Endothelial cell of umbilical vein (primary cell): ENCODE results near the gene CDKN1A.

Experiments
- EZH2 ChIP-seq: IDR thresholded peaks from 2 replicates; pipeline ENCODE4 v1.6.1; 2012; ENCODE audit warnings: borderline replicate concordance, low read depth, mild to moderate bottlenecking, moderate library complexity, low read length, inconsistent platforms; ENCODE audit not compliant: severe bottlenecking
- GATA2 ChIP-seq: IDR thresholded peaks from 2 replicates; pipeline ENCODE4 v1.7.0; 2011; ENCODE audit warnings: low read depth, mild to moderate bottlenecking, moderate library complexity, mixed read lengths, low read length; ENCODE audit not compliant: insufficient read length, insufficient read depth
- POLR2A ChIP-seq: IDR thresholded peaks from 2 replicates; pipeline ENCODE4 v1.6.1; 2012; ENCODE audit warnings: low read depth, mild to moderate bottlenecking, control low read depth, low read length
- TF ChIP-seq, protein P1 (sequence below), 2 donors: IDR thresholded peaks; 1 replicate in 1 of 2; 2 replicates in 1 of 2; pipeline ENCODE4 v1.5.1; 2011; ENCODE audit warnings: low read length in 2 of 2, mild to moderate bottlenecking in 2 of 2, moderate library complexity in 2 of 2, control low read depth in 1 of 2, inconsistent platforms in 1 of 2, low read depth in 1 of 2; ENCODE audit not compliant: insufficient read depth in 1 of 2; ENCODE audit errors: extremely low read depth in 1 of 2

DNA sequence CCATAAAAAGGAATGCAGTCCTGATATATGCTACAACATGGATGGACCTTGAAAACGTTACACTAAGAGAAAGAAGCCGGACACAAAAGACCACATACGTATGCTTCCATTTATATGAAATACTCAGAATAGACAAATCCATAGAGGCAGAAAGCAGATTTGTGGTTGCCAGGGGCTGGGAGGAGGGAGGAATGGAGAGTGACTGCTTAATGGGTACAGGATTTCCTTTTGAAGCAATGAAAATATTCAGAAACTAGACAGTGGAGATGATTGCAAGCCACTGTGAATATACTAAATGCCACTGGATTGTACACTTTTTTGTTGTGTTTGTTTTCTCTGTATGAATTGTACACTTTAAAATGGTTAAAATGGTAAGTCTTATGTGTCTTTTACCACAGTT lies 29.4 kb upstream of the CDKN1A start:
- TF ChIP-seq, protein P1, sequence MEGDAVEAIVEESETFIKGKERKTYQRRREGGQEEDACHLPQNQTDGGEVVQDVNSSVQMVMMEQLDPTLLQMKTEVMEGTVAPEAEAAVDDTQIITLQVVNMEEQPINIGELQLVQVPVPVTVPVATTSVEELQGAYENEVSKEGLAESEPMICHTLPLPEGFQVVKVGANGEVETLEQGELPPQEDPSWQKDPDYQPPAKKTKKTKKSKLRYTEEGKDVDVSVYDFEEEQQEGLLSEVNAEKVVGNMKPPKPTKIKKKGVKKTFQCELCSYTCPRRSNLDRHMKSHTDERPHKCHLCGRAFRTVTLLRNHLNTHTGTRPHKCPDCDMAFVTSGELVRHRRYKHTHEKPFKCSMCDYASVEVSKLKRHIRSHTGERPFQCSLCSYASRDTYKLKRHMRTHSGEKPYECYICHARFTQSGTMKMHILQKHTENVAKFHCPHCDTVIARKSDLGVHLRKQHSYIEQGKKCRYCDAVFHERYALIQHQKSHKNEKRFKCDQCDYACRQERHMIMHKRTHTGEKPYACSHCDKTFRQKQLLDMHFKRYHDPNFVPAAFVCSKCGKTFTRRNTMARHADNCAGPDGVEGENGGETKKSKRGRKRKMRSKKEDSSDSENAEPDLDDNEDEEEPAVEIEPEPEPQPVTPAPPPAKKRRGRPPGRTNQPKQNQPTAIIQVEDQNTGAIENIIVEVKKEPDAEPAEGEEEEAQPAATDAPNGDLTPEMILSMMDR (IDR thresholded peaks at IDR 0.05; ENCODE audit: extremely low read depth in 1 of 2, insufficient read depth in 1 of 2, low read depth in 1 of 2, low read length in 2 of 2), result no peak
- TF ChIP-seq POLR2A, result no peak
- TF ChIP-seq EZH2, result no peak
- TF ChIP-seq GATA2, result no peak
